Measurements from ENCODE around the gene FRAT1. TPM values are rescaled to one million over a fixed set of nuclear protein-coding genes. Genes with fewer than 3 reads are reported as not detected.
A peak's percentile ranks its signal among the peaks of the same experiment; 100 is the strongest.

Gene FRAT1, protein sequence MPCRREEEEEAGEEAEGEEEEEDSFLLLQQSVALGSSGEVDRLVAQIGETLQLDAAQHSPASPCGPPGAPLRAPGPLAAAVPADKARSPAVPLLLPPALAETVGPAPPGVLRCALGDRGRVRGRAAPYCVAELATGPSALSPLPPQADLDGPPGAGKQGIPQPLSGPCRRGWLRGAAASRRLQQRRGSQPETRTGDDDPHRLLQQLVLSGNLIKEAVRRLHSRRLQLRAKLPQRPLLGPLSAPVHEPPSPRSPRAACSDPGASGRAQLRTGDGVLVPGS
- 0.94 and 1.3 TPM in 2 replicates for total RNA-seq (2013; cell fraction: nucleolus; rRNA removed)
- total RNA-seq (2014; rRNA removed) (0.44 and 0.73 TPM in 2 replicates), total RNA-seq (2014; rRNA removed; fragmentation: Illumina TruSeq; extraction: Trizol) (0.28 and 0.36 TPM in 2 replicates), total RNA-seq (2021) (0.56 and 0.67 TPM in 2 replicates), polyA plus RNA-seq (2011; rRNA removed) (0.19 and 0.20 TPM in 2 replicates), polyA plus RNA-seq (2014; fragmentation: Illumina TruSeq; extraction: Trizol) (0.13 TPM in 1 of 2 replicates, not detected in the other), polyA plus RNA-seq (2014; fragmentation: Nextera tagmentation; extraction: Ambion mirVana) (under 1 TPM; 0.07 to 0.08 TPM), polyA plus RNA-seq (2014; rRNA removed) (0.19 and 0.65 TPM in 2 replicates), polyA plus RNA-seq (2016; fragmentation: Nextera tagmentation; extraction: Ambion mirVana) (under 1 TPM; 0.11 to 0.32 TPM), polyA minus RNA-seq (2011; rRNA and poly(A)+ RNA removed) (0.22 and 0.31 TPM in 2 replicates), Bru-seq, nascent RNA (percentile 49 among the genes with signal in this experiment), BruChase-seq, experiment 1, labeled RNA remaining after a 6-hour chase (percentile 33 among the genes with signal in this experiment), BruChase-seq, experiment 2, labeled RNA remaining after a 2-hour chase (percentile 34 among the genes with signal in this experiment)
- not detected for polyA plus RNA-seq (2011; ENCODE audit: low read depth)
- polyA plus RNA-seq (2011; cell fraction: cytosol; rRNA removed): 0.20 and 0.21 TPM in 2 replicates
- 0.30 and 0.32 TPM in 2 replicates for polyA plus RNA-seq (2011; cell fraction: nucleus; rRNA removed)
- 0.62 and 0.70 TPM in 2 replicates for polyA plus RNA-seq (2012)
- 0.40 and 0.62 TPM in 2 replicates for polyA minus RNA-seq (2011; cell fraction: cytosol; rRNA and poly(A)+ RNA removed)
- polyA minus RNA-seq (2011; cell fraction: nucleus; rRNA and poly(A)+ RNA removed): 0.48 and 1.1 TPM in 2 replicates
- long read RNA-seq, experiment 1: 0 reads
- long read RNA-seq, experiment 2, partial matches to known transcripts: 0 of 1 reads
- long read RNA-seq, experiment 2, other reads (novel, unspliced or antisense): 0 of 1 reads

DNA sequence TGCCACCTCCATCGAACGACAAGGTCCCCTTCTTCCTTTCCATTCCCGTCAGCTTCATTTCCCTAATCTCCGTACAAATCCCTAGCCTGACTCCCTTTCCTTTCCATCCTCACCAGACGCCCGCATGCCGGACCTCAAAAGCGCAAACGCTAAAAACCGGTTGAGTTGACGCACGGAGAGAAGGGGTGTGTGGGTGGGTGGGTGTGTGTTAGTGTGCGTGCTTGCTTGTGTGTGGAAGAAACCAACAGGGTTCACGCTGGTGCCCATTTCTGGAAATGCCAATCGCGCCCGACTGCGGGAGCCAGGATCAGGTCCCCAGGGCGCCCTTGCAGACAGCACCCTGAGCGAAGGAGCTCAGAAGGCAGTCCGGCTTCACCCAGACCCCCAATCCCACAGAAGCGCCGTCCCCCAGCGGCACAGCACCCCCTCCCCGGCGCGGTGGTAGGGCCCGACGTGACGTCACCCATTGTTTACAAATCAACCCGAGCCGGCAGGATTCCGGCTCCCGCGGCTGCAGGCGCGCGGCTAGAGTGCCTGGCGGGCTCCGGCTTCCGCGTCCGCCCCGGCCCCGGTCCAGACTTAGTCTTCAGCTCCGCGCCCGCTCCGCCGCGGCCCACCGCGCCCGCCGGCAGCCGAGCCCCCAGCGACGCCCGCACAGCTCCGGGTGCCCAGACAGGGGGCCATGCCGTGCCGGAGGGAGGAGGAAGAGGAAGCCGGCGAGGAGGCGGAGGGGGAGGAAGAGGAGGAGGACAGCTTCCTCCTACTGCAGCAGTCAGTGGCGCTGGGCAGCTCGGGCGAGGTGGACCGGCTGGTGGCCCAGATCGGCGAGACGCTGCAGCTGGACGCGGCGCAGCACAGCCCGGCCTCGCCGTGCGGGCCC is at the start of gene FRAT1:
Gene FRAT1, plus strand, starts transcription at position 500 of the 880 bp plus-strand sequence. Its CDS starts 183 bp downstream, at position 683.
- DNase-seq (ENCODE audit: low read depth, low spot score): peak; percentile 43
- no peaks in the 10 kb centered on the region for H4K20me1 ChIP-seq (ENCODE audit: control insufficient read depth, insufficient read depth)
- H3K36me3 ChIP-seq (ENCODE audit: control insufficient read depth in 2 of 2, insufficient read depth in 2 of 2, low read length in 1 of 2): no peaks in the 10 kb centered on the region
- H3K4me2 ChIP-seq (ENCODE audit: control insufficient read depth, insufficient read depth): peak within 1 kb of the TSS; percentile 97
- ChIA-PET RAD21 (ENCODE audit: unreplicated experiment) (interaction anchor here (1.1 kb wide), 1 partner anchor 40 kb away, joined by 3 read pairs; no protein-coding TSS in a partner anchor), POLR2A (interaction anchor here (0.7 to 0.9 kb wide), 2 partner anchors 11 to 14 kb away, joined by 3 to 4 read pairs; no protein-coding TSS in a partner anchor), CTCF (interaction anchor here (0.6 to 2.1 kb wide), 2 partner anchors 40 to 1061 kb away, joined by 3 to 9 read pairs; no protein-coding TSS in a partner anchor), SMC1A (ENCODE audit: uncharacterized antibody, unreplicated experiment) (no interaction called here)
- ATAC-seq: peak; percentile 81
- H3K27me3 ChIP-seq (replicated peaks in 1 of 2; ENCODE audit: control insufficient read depth in 2 of 2, insufficient read depth in 2 of 2, low read length in 1 of 2): peaks cover 12% of the 10 kb centered on the region in 2 experiments
- FAIRE-seq: peak; percentile 95
- H2AFZ ChIP-seq (ENCODE audit: control insufficient read depth, low read depth, low read length): peak within 1 kb of the TSS; percentile 100
- H3K4me3 ChIP-seq: peak within 1 kb of the TSS; percentile 92
- H3K9ac ChIP-seq (ENCODE audit: control insufficient read depth, insufficient read depth, low read length): peak within 1 kb of the TSS; percentile 91
- no peaks in the 10 kb centered on the region for H3K79me2 ChIP-seq (ENCODE audit: control insufficient read depth, insufficient read depth, low read length)
- H3K27ac ChIP-seq (ENCODE audit: control insufficient read depth, insufficient read depth): peak within 1 kb of the TSS; percentile 89
- in situ Hi-C loops (cut with MboI): no loop called here
- intact Hi-C loops (cut with micrococcal nuclease; ENCODE audit: unreplicated experiment): no loop called here
- no TSS peak for BruUV-seq (replicated peaks)
- WGBS (ENCODE audit: insufficient coverage, insufficient replicate concordance, low lambda C conversion rate, missing lambda C conversion rate): 1% methylated on average over 52 of the region's 79 CpGs
- H3K4me1 ChIP-seq (ENCODE audit: control insufficient read depth, insufficient read depth, low read length): peaks cover 7% of the 10 kb centered on the region
- no peaks in the 10 kb centered on the region for H3K9me3 ChIP-seq (replicated peaks; ENCODE audit: control insufficient read depth, insufficient read depth, low read length)
- TF ChIP-seq HDGF (IDR thresholded peaks at IDR 0.05) (no peak), CBX5 (IDR thresholded peaks at IDR 0.05; ENCODE audit: low read depth) (no peak), IKZF2 (IDR thresholded peaks at IDR 0.05) (peak in 1 of 2 experiments; percentile 30; a peak in 1 of 4 replicates), FOXK2 (IDR thresholded peaks at IDR 0.05) (peak; percentile 98), BACH1 (IDR thresholded peaks at IDR 0.05; ENCODE audit: borderline replicate concordance) (peak; percentile 58; the same call in 1 of the 2 replicates), SMAD1 (IDR thresholded peaks at IDR 0.05; ENCODE audit: low read depth, partially characterized antibody) (no peak), BCL3 (IDR thresholded peaks at IDR 0.05; ENCODE audit: borderline replicate concordance, insufficient read depth, low read depth, low read length, poor library complexity, severe bottlenecking) (no peak)
- TF ChIP-seq, protein P1, sequence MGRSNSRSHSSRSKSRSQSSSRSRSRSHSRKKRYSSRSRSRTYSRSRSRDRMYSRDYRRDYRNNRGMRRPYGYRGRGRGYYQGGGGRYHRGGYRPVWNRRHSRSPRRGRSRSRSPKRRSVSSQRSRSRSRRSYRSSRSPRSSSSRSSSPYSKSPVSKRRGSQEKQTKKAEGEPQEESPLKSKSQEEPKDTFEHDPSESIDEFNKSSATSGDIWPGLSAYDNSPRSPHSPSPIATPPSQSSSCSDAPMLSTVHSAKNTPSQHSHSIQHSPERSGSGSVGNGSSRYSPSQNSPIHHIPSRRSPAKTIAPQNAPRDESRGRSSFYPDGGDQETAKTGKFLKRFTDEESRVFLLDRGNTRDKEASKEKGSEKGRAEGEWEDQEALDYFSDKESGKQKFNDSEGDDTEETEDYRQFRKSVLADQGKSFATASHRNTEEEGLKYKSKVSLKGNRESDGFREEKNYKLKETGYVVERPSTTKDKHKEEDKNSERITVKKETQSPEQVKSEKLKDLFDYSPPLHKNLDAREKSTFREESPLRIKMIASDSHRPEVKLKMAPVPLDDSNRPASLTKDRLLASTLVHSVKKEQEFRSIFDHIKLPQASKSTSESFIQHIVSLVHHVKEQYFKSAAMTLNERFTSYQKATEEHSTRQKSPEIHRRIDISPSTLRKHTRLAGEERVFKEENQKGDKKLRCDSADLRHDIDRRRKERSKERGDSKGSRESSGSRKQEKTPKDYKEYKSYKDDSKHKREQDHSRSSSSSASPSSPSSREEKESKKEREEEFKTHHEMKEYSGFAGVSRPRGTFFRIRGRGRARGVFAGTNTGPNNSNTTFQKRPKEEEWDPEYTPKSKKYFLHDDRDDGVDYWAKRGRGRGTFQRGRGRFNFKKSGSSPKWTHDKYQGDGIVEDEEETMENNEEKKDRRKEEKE (IDR thresholded peaks at IDR 0.05): peak; percentile 96
- TF ChIP-seq, protein P2, sequence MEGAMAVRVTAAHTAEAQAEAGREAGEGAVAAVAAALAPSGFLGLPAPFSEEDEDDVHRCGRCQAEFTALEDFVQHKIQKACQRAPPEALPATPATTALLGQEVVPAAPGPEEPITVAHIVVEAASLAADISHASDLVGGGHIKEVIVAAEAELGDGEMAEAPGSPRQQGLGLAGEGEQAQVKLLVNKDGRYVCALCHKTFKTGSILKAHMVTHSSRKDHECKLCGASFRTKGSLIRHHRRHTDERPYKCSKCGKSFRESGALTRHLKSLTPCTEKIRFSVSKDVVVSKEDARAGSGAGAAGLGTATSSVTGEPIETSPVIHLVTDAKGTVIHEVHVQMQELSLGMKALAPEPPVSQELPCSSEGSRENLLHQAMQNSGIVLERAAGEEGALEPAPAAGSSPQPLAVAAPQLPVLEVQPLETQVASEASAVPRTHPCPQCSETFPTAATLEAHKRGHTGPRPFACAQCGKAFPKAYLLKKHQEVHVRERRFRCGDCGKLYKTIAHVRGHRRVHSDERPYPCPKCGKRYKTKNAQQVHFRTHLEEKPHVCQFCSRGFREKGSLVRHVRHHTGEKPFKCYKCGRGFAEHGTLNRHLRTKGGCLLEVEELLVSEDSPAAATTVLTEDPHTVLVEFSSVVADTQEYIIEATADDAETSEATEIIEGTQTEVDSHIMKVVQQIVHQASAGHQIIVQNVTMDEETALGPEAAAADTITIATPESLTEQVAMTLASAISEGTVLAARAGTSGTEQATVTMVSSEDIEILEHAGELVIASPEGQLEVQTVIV (IDR thresholded peaks at IDR 0.05; ENCODE audit: borderline replicate concordance, partially characterized antibody): peak; percentile 53
